Measurements from ENCODE around the gene PTPRK.

DNA sequence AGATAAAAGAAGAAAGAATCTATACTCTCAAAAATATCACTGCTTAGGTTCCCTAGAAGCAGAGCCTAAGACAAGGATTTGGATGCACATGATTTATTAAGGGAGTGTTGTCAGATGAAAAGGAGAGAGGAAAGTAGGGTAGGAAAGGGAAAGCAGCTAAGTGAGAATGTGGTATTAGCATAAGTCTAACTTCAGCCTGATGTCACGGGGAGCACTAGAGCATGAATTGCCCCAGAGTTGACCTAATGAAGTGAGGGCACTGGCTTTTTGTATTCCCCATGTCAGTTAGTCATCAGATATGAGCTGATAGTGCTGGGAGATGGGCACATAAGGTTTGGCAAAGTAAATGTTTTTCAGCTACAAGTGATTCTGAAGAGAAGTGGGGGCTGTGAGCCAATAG is 490.6 kb downstream of the PTPRK start:
- no peak for TF ChIP-seq POLR2A (IDR thresholded peaks at IDR 0.05)
- TF ChIP-seq, protein P1, sequence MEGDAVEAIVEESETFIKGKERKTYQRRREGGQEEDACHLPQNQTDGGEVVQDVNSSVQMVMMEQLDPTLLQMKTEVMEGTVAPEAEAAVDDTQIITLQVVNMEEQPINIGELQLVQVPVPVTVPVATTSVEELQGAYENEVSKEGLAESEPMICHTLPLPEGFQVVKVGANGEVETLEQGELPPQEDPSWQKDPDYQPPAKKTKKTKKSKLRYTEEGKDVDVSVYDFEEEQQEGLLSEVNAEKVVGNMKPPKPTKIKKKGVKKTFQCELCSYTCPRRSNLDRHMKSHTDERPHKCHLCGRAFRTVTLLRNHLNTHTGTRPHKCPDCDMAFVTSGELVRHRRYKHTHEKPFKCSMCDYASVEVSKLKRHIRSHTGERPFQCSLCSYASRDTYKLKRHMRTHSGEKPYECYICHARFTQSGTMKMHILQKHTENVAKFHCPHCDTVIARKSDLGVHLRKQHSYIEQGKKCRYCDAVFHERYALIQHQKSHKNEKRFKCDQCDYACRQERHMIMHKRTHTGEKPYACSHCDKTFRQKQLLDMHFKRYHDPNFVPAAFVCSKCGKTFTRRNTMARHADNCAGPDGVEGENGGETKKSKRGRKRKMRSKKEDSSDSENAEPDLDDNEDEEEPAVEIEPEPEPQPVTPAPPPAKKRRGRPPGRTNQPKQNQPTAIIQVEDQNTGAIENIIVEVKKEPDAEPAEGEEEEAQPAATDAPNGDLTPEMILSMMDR (IDR thresholded peaks at IDR 0.05), result no peak

Measured in sigmoid colon (tissue), 3 donors.